HG03103 (cell line): ENCODE data around the gene CKM.
"Not testable (repeated sequence)": the region's sequence is repeated elsewhere in the genome, so short reads cannot be mapped to it uniquely, and the experiment has no call there.

Source experiments
- ATAC-seq: cut with Tn5 transposase; IDR thresholded peaks from one replicate; pipeline ENCODE4 v1.9.1; 2021; ENCODE audit warnings: low read depth; ENCODE audit not compliant: unreplicated experiment

The CKM gene

GRCh38 chr19:45322311-45322710 is 364 bp downstream of the CKM start:
- ATAC-seq = no peak

- no peak for ATAC-seq
These were observed 827 bp downstream of the CKM start for GRCh38 chr19:45321848-45322247.

- no peak for ATAC-seq
These were observed 1.5 kb downstream of the CKM start for GRCh38 chr19:45320997-45321775.

- no peak for ATAC-seq
These were observed 7.4 kb downstream of the CKM start for GRCh38 chr19:45315304-45315703.

- no peak for ATAC-seq
These were observed 7.9 kb downstream of the CKM start for GRCh38 chr19:45314708-45315245.

- not testable (repeated sequence) for ATAC-seq
These were observed 10.4 kb downstream of the CKM start for GRCh38 chr19:45312285-45312684.

- ATAC-seq = no peak
These were observed 11.1 kb downstream of the CKM start for GRCh38 chr19:45311621-45312020.

- ATAC-seq = not testable (repeated sequence)
These were observed 13.4 kb downstream of the CKM start for GRCh38 chr19:45309322-45309721.

GRCh38 chr19:45307361-45307760 is 15.3 kb downstream of the CKM start:
- no peak for ATAC-seq

- no peak for ATAC-seq
These were observed 16.1 kb downstream of the CKM start for GRCh38 chr19:45306518-45307027.

GRCh38 chr19:45306040-45306439 is 16.6 kb downstream of the CKM start:
- no peak for ATAC-seq

- ATAC-seq = no peak
These were observed 17.3 kb downstream of the CKM start for GRCh38 chr19:45305421-45305820.

GRCh38 chr19:45305007-45305406 is 17.7 kb downstream of the CKM start:
- no peak for ATAC-seq

GRCh38 chr19:45304141-45304926 is 18.3 kb downstream of the CKM start:
- ATAC-seq = no peak

- ATAC-seq = no peak
These were observed 19.2 kb downstream of the CKM start for GRCh38 chr19:45303269-45304060.

GRCh38 chr19:45302416-45302815 is 20.3 kb downstream of the CKM start:
- no peak for ATAC-seq

GRCh38 chr19:45299719-45300118 is 23.0 kb downstream of the CKM start:
- ATAC-seq = no peak

GRCh38 chr19:45298264-45298663 is 24.4 kb downstream of the CKM start:
- ATAC-seq = no peak

- ATAC-seq = no peak
These were observed 25.0 kb downstream of the CKM start for GRCh38 chr19:45297674-45298073.

- no peak for ATAC-seq
These were observed 26.3 kb downstream of the CKM start for GRCh38 chr19:45296355-45296754.

GRCh38 chr19:45295873-45296272 is 26.8 kb downstream of the CKM start:
- ATAC-seq = no peak
